ENCODE data around the gene ELK3.

The ELK3 gene

GRCh38 chr12:96183734-96184370 is 10.3 kb upstream of the ELK3 start:
- no peak for DNase-seq (ENCODE audit: low spot score)
- in situ Hi-C loops (cut with MboI; ENCODE audit: low sequenced_read_pairs, unreplicated experiment): no loop called here
- no peak for TF ChIP-seq CTCF (IDR thresholded peaks at IDR 0.05; ENCODE audit: borderline replicate concordance, control extremely low read depth, extremely low read depth, insufficient read depth, missing control alignments)

GRCh38 chr12:96185914-96186313 is 8.3 kb upstream of the ELK3 start:
- in situ Hi-C loops (cut with MboI; ENCODE audit: low sequenced_read_pairs, unreplicated experiment): no loop called here
- no peak for TF ChIP-seq CTCF (IDR thresholded peaks at IDR 0.05; ENCODE audit: borderline replicate concordance, control extremely low read depth, extremely low read depth, insufficient read depth, missing control alignments)
- no peak for DNase-seq (ENCODE audit: low spot score)

GRCh38 chr12:96186607-96187301 is 7.4 kb upstream of the ELK3 start:
- TF ChIP-seq CTCF (IDR thresholded peaks at IDR 0.05; ENCODE audit: borderline replicate concordance, control extremely low read depth, extremely low read depth, insufficient read depth, missing control alignments): no peak
- in situ Hi-C loops (cut with MboI; ENCODE audit: low sequenced_read_pairs, unreplicated experiment): no loop called here

GRCh38 chr12:96187956-96188355 is 6.2 kb upstream of the ELK3 start:
- in situ Hi-C loops (cut with MboI; ENCODE audit: low sequenced_read_pairs, unreplicated experiment): no loop called here
- no peak for TF ChIP-seq CTCF (IDR thresholded peaks at IDR 0.05; ENCODE audit: borderline replicate concordance, control extremely low read depth, extremely low read depth, insufficient read depth, missing control alignments)
- DNase-seq (ENCODE audit: low spot score): no peak

More at GRCh38 chr12:96186607-96187301, 7.4 kb upstream of the ELK3 start:
- DNase-seq (ENCODE audit: low spot score): no peak

GRCh38 chr12:96189781-96190180 is 4.4 kb upstream of the ELK3 start:
- TF ChIP-seq CTCF (IDR thresholded peaks at IDR 0.05; ENCODE audit: borderline replicate concordance, control extremely low read depth, extremely low read depth, insufficient read depth, missing control alignments): no peak
- in situ Hi-C loops (cut with MboI; ENCODE audit: low sequenced_read_pairs, unreplicated experiment): no loop called here

GRCh38 chr12:96190413-96191108 is 3.6 kb upstream of the ELK3 start:
- in situ Hi-C loops (cut with MboI; ENCODE audit: low sequenced_read_pairs, unreplicated experiment): no loop called here
- TF ChIP-seq CTCF (IDR thresholded peaks at IDR 0.05; ENCODE audit: borderline replicate concordance, control extremely low read depth, extremely low read depth, insufficient read depth, missing control alignments): no peak
- no peak for DNase-seq (ENCODE audit: low spot score)

More at GRCh38 chr12:96189781-96190180, 4.4 kb upstream of the ELK3 start:
- DNase-seq (ENCODE audit: low spot score): no peak
